AG04450 (cell line): ENCODE results near the gene CPNE1. TPM values are rescaled to one million over a fixed set of nuclear protein-coding genes. Genes with fewer than 3 reads are reported as not detected.

Experiments used
- CTCF ChIA-PET: fragments of 300-600, 350-600 bp; formaldehyde crosslinking; extraction: SDS; loops from one replicate; lab custom pipeline; 2022; ENCODE audit warnings: antibody characterized with exemption, inconsistent platforms; lab: Charles Lee
- POLR2A ChIA-PET: fragments of 350-600 bp; formaldehyde crosslinking; extraction: SDS; loops from one replicate; lab custom pipeline; 2021; ENCODE audit warnings: antibody characterized with exemption, inconsistent platforms; lab: Yijun Ruan, JAX
- DNase-seq: peaks from one replicate; pipeline ENCODE4 v3.0.0-alpha.2; 2011; ENCODE audit warnings: low read depth, low spot score
- H3K27ac ChIP-seq: one replicate; pipeline ENCODE4 v1.5.1; 2012; ENCODE audit warnings: low read depth, low read length, control low read depth
- H3K27me3 ChIP-seq: one replicate; pipeline ENCODE4 v1.6.0; 2012; ENCODE audit warnings: low read length; ENCODE audit not compliant: control insufficient read depth, insufficient read depth
- H3K4me3 ChIP-seq: 2 replicates; pipeline ENCODE4 v1.5.1; 2011; ENCODE audit warnings: mild to moderate bottlenecking, low read depth, low read length, control low read depth
- H3K9me3 ChIP-seq: 2 replicates; pipeline ENCODE4 v1.5.1; 2012; ENCODE audit warnings: low read length; ENCODE audit not compliant: control insufficient read depth, insufficient read depth
- CTCF ChIP-seq: IDR thresholded peaks from 2 replicates; pipeline ENCODE4 v1.5.1; 2011; ENCODE audit warnings: low read depth, low read length, control low read depth, inconsistent platforms
- polyA plus RNA-seq: library from polyadenylated mRNA; depleted of rRNA; stranded (reverse); fragments of >200 nt; gene quantifications from 2 replicates; pipeline ENCODE4 v1.2.3, GENCODE V29; 2011

Gene CPNE1
- polyA plus RNA-seq, 1 experiment, result 95.1 TPM

- H3K4me3 ChIP-seq, result peak overlapping the region; percentile 53
Observed at GRCh38 chr20:35600993-35601973, 63.4 kb downstream of the CPNE1 start.

GRCh38 chr20:35600176-35600992 lies 64.3 kb downstream of the CPNE1 start:
- Histone ChIP-seq H3K9me3 (peaks cover 3% of the 10 kb centered on the region; the same call in 1 of the 2 replicates), H3K4me3 (peak overlapping the region; percentile 53), H3K27ac (no peak overlapping the region), H3K27me3 (peaks cover 42% of the 10 kb centered on the region)
- ChIA-PET CTCF (interaction anchor here (0.6 kb wide), 1 partner anchor 504 kb away, joined by 5 read pairs; no protein-coding TSS in a partner anchor), POLR2A (no interaction called here)
- no peak for TF ChIP-seq CTCF
- no peak for DNase-seq

More at GRCh38 chr20:35600993-35601973, 63.4 kb downstream of the CPNE1 start:
- peak; percentile 35 for TF ChIP-seq CTCF
- Histone ChIP-seq H3K27ac (no peak overlapping the region), H3K9me3 (peaks cover 3% of the 10 kb centered on the region; the same call in 1 of the 2 replicates), H3K27me3 (peaks cover 36% of the 10 kb centered on the region)
- ChIA-PET CTCF (no interaction called here), POLR2A (interaction anchor here (0.6 to 1.0 kb wide), 3 partner anchors 12 to 116 kb away, joined by 3 to 4 read pairs (median 3); no protein-coding TSS in a partner anchor)
- DNase-seq, result peak; percentile 18

GRCh38 chr20:35599776-35600120 lies 65.0 kb downstream of the CPNE1 start:
- peaks cover 42% of the 10 kb centered on the region for H3K27me3 ChIP-seq
- POLR2A ChIA-PET, result no interaction called here
- TF ChIP-seq CTCF, result no peak

GRCh38 chr20:35598899-35599775 lies 65.6 kb downstream of the CPNE1 start:
- Histone ChIP-seq H3K9me3 (peaks cover 3% of the 10 kb centered on the region; the same call in 1 of the 2 replicates), H3K27me3 (peaks cover 42% of the 10 kb centered on the region), H3K4me3 (no peak overlapping the region), H3K27ac (no peak overlapping the region)
- no peak for TF ChIP-seq CTCF
- ChIA-PET POLR2A (no interaction called here), CTCF (interaction anchor here (0.6 kb wide), 1 partner anchor 17 kb away, joined by 7 read pairs; the partner anchor contains the start of gene SPAG4)
- DNase-seq, result no peak

More at GRCh38 chr20:35599776-35600120, 65.0 kb downstream of the CPNE1 start:
- Histone ChIP-seq H3K9me3 (peaks cover 3% of the 10 kb centered on the region; the same call in 1 of the 2 replicates), H3K27ac (no peak overlapping the region), H3K4me3 (no peak overlapping the region)
- DNase-seq, result no peak
- CTCF ChIA-PET, result interaction anchor here (0.6 kb wide), 1 partner anchor 504 kb away, joined by 5 read pairs; no protein-coding TSS in a partner anchor
